Neural cell (in vitro differentiated cells): ENCODE results near the gene ATP2B1. TPM values are rescaled to one million over a fixed set of nuclear protein-coding genes. Genes with fewer than 3 reads are reported as not detected.

Experiments used
- H2AFZ ChIP-seq: fragments of 200-600, 300-800 bp; sonication (generic), shearing (Covaris generic); 2 replicates; pipeline ENCODE4 v1.6.0; 2014; ENCODE audit warnings: low read depth, mild to moderate bottlenecking, antibody characterized with exemption, low read length, moderate library complexity
- H3F3A ChIP-seq: fragments of 200-600 bp; shearing (Covaris generic); 2 replicates; pipeline ENCODE4 v1.6.1; 2016; ENCODE audit warnings: mild to moderate bottlenecking, moderate library complexity, mixed read lengths, antibody characterized with exemption, low read length; ENCODE audit not compliant: insufficient read depth, poor library complexity, severe bottlenecking
- H3K27ac ChIP-seq: fragments of 200-600, 300-800 bp; sonication (generic), shearing (Covaris generic); 2 replicates; pipeline ENCODE4 v1.5.1; 2014; ENCODE audit warnings: mild to moderate bottlenecking, low read length, moderate library complexity
- H3K27me3 ChIP-seq: fragments of 300-800, 200-600 bp; sonication (generic), shearing (Covaris generic); 2 replicates; pipeline ENCODE4 v1.6.0; 2014; ENCODE audit warnings: mild to moderate bottlenecking, low read depth, low read length, moderate library complexity; ENCODE audit not compliant: insufficient read depth
- H3K36me3 ChIP-seq: fragments of 300-800, 200-600 bp; sonication (generic), shearing (Covaris generic); 2 replicates; pipeline ENCODE4 v1.5.1; 2014; ENCODE audit warnings: mild to moderate bottlenecking, antibody characterized with exemption, low read length, moderate library complexity; ENCODE audit not compliant: insufficient read depth
- H3K4me2 ChIP-seq: fragments of 300-800, 200-600 bp; sonication (generic), shearing (Covaris generic); 2 replicates; pipeline ENCODE4 v1.6.0; 2014; ENCODE audit warnings: mild to moderate bottlenecking, low read length
- H3K4me3 ChIP-seq: fragments of 300-800, 200-600 bp; sonication (generic), shearing (Covaris generic); 2 replicates; pipeline ENCODE4 v1.5.1; 2014; ENCODE audit warnings: mild to moderate bottlenecking, low read length, moderate library complexity
- H3K79me2 ChIP-seq: fragments of 200-600 bp; shearing (Covaris generic); replicated peaks from 2 replicates; pipeline ENCODE4 v1.6.0; 2014; ENCODE audit warnings: mild to moderate bottlenecking, low read length, moderate library complexity; ENCODE audit not compliant: insufficient read depth
- H3K9ac ChIP-seq: fragments of 300-800, 200-600 bp; sonication (generic), shearing (Covaris generic); 2 replicates; pipeline ENCODE4 v1.6.1; 2016; ENCODE audit warnings: mild to moderate bottlenecking, low read length, mixed read lengths
- H3K9me2 ChIP-seq: fragments of 200-600 bp; shearing (Covaris generic); 2 replicates; pipeline ENCODE4 v1.6.1; 2016; ENCODE audit warnings: mild to moderate bottlenecking, low read length, mixed read lengths; ENCODE audit not compliant: insufficient read depth
- H3K9me3 ChIP-seq: fragments of 200-600, 300-800 bp; sonication (generic), shearing (Covaris generic); 2 replicates; pipeline ENCODE4 v1.6.1; 2016; ENCODE audit warnings: mild to moderate bottlenecking, mixed run types, low read length, moderate library complexity, mixed read lengths
- H4K20me1 ChIP-seq: fragments of 200-600 bp; shearing (Covaris generic); 2 replicates; pipeline ENCODE4 v1.6.1; 2016; ENCODE audit warnings: mild to moderate bottlenecking, mixed run types; ENCODE audit not compliant: insufficient read depth
- EP300 ChIP-seq: fragments of 450-650 bp; conservative IDR thresholded peaks from 2 replicates; pipeline ENCODE4 v1.6.1; 2014; ENCODE audit warnings: antibody characterized with exemption, mild to moderate bottlenecking, moderate library complexity; ENCODE audit not compliant: poor library complexity, severe bottlenecking
- EZH2 ChIP-seq: fragments of 200-600, 300-800 bp; shearing (Covaris generic), sonication (generic); IDR thresholded peaks from 2 replicates; pipeline ENCODE4 v1.6.1; 2014; ENCODE audit warnings: antibody characterized with exemption, low read length, borderline replicate concordance, mild to moderate bottlenecking; ENCODE audit not compliant: insufficient read depth, poor library complexity, severe bottlenecking
- MXI1 ChIP-seq: fragments of 450-650 bp; conservative IDR thresholded peaks from 2 replicates; pipeline ENCODE4 v1.6.1; 2014; ENCODE audit warnings: antibody characterized with exemption, mild to moderate bottlenecking; ENCODE audit not compliant: poor library complexity, severe bottlenecking
- POLR2AphosphoS5 ChIP-seq: IDR thresholded peaks from 2 replicates; pipeline ENCODE4 v1.6.1; 2012
- RAD21 ChIP-seq: fragments of 450-650 bp; conservative IDR thresholded peaks from 2 replicates; pipeline ENCODE4 v1.6.1; 2014; ENCODE audit warnings: antibody characterized with exemption, mild to moderate bottlenecking, moderate library complexity
- SMC3 ChIP-seq: fragments of 450-650 bp; conservative IDR thresholded peaks from 2 replicates; pipeline ENCODE4 v1.6.1; 2014; ENCODE audit warnings: antibody characterized with exemption, mild to moderate bottlenecking, moderate library complexity; ENCODE audit not compliant: poor library complexity
- TAF1 ChIP-seq: IDR thresholded peaks from 2 replicates; pipeline ENCODE4 v1.6.1; 2012; ENCODE audit warnings: low read depth
- polyA plus RNA-seq: library from polyadenylated mRNA; depleted of rRNA; stranded (reverse); fragments of >200 nt; gene quantifications from 2 replicates; pipeline ENCODE4 v1.2.3, GENCODE V29; 2014
- TF ChIP-seq, protein P1 (sequence below): IDR thresholded peaks from 2 replicates; pipeline ENCODE4 v1.6.1; 2012; ENCODE audit warnings: borderline replicate concordance
- TF ChIP-seq, protein P2 (sequence below): fragments of 450-650 bp; IDR thresholded peaks from 2 replicates; pipeline ENCODE4 v1.5.1; 2014; ENCODE audit warnings: antibody characterized with exemption, mild to moderate bottlenecking, moderate library complexity; ENCODE audit not compliant: poor library complexity, severe bottlenecking

The ATP2B1 gene
- polyA plus RNA-seq, 1 donor from 2014 or later = 139 TPM

DNA sequence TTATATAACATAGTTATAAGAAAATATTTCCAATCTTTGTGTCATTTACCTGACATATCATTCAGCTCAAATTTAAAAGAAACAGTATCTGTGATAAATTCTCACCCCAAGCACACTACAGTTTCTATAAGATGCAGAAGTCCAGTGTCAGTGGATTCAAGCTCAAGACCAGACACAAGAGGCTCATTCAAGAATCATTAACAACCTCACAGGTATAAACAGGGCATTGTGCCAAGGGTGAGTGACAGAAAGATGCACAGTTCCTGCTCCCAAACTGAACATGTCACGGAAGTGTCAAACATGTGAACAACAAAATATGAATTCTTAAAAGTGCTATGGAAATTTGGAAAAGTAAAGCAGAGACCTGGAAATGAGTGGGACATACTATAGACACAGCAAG, 12.8 kb downstream of the ATP2B1 start:
- H3K9ac ChIP-seq = no peak overlapping the region
- H3K9me3 ChIP-seq = no peaks in the 10 kb centered on the region
- H3K36me3 ChIP-seq = no peaks in the 10 kb centered on the region
- no peak overlapping the region for H3K4me2 ChIP-seq
- H3F3A ChIP-seq = no peaks in the 10 kb centered on the region
- H4K20me1 ChIP-seq = no peaks in the 10 kb centered on the region
- no peaks in the 10 kb centered on the region for H3K27me3 ChIP-seq
- H3K4me3 ChIP-seq = no peak overlapping the region
- no peak for TF ChIP-seq SMC3
- no peak for TF ChIP-seq POLR2AphosphoS5
- TF ChIP-seq RAD21 = no peak
- TF ChIP-seq EP300 = no peak
- TF ChIP-seq, protein P1, sequence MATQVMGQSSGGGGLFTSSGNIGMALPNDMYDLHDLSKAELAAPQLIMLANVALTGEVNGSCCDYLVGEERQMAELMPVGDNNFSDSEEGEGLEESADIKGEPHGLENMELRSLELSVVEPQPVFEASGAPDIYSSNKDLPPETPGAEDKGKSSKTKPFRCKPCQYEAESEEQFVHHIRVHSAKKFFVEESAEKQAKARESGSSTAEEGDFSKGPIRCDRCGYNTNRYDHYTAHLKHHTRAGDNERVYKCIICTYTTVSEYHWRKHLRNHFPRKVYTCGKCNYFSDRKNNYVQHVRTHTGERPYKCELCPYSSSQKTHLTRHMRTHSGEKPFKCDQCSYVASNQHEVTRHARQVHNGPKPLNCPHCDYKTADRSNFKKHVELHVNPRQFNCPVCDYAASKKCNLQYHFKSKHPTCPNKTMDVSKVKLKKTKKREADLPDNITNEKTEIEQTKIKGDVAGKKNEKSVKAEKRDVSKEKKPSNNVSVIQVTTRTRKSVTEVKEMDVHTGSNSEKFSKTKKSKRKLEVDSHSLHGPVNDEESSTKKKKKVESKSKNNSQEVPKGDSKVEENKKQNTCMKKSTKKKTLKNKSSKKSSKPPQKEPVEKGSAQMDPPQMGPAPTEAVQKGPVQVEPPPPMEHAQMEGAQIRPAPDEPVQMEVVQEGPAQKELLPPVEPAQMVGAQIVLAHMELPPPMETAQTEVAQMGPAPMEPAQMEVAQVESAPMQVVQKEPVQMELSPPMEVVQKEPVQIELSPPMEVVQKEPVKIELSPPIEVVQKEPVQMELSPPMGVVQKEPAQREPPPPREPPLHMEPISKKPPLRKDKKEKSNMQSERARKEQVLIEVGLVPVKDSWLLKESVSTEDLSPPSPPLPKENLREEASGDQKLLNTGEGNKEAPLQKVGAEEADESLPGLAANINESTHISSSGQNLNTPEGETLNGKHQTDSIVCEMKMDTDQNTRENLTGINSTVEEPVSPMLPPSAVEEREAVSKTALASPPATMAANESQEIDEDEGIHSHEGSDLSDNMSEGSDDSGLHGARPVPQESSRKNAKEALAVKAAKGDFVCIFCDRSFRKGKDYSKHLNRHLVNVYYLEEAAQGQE = no peak
- TF ChIP-seq, protein P2, sequence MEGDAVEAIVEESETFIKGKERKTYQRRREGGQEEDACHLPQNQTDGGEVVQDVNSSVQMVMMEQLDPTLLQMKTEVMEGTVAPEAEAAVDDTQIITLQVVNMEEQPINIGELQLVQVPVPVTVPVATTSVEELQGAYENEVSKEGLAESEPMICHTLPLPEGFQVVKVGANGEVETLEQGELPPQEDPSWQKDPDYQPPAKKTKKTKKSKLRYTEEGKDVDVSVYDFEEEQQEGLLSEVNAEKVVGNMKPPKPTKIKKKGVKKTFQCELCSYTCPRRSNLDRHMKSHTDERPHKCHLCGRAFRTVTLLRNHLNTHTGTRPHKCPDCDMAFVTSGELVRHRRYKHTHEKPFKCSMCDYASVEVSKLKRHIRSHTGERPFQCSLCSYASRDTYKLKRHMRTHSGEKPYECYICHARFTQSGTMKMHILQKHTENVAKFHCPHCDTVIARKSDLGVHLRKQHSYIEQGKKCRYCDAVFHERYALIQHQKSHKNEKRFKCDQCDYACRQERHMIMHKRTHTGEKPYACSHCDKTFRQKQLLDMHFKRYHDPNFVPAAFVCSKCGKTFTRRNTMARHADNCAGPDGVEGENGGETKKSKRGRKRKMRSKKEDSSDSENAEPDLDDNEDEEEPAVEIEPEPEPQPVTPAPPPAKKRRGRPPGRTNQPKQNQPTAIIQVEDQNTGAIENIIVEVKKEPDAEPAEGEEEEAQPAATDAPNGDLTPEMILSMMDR = no peak
- no peak for TF ChIP-seq MXI1
- no peak for TF ChIP-seq EZH2
- TF ChIP-seq TAF1 = no peak
- no peak overlapping the region for H2AFZ ChIP-seq
- peaks cover 58% of the 10 kb centered on the region for H3K79me2 ChIP-seq
- H3K9me2 ChIP-seq = no peaks in the 10 kb centered on the region
- no peak overlapping the region for H3K27ac ChIP-seq

DNA sequence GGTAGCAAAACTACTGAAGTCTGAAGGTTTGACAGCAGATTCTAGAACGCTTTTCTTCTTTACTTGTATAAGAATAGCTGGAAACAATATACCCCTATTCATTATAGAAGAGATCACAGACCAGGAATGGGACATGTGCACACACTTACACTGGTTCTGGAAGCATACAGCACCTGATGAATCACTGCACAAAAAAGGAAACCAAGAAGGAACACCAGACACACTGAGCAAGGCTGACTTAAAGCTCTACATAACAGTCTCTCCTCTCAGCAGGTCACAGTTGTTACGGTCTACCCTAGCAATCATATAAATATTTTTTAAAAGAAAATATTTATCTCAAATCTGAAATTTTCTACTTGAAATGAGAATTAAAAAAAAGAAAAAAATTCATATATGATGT, 13.5 kb downstream of the ATP2B1 start:
- H3K27ac ChIP-seq = no peak overlapping the region
- H2AFZ ChIP-seq = no peak overlapping the region
- no peak overlapping the region for H3K4me3 ChIP-seq
- H3K4me2 ChIP-seq = no peak overlapping the region
- no peaks in the 10 kb centered on the region for H4K20me1 ChIP-seq
- H3K9me3 ChIP-seq = no peaks in the 10 kb centered on the region
- no peaks in the 10 kb centered on the region for H3K27me3 ChIP-seq
- no peaks in the 10 kb centered on the region for H3F3A ChIP-seq
- peaks cover 51% of the 10 kb centered on the region for H3K79me2 ChIP-seq
- TF ChIP-seq TAF1 (no peak), MXI1 (no peak), RAD21 (no peak), EP300 (no peak), POLR2AphosphoS5 (no peak), EZH2 (no peak), SMC3 (no peak)
- TF ChIP-seq, protein P2 = no peak
- TF ChIP-seq, protein P1 = no peak
- no peaks in the 10 kb centered on the region for H3K36me3 ChIP-seq
- H3K9me2 ChIP-seq = no peaks in the 10 kb centered on the region
- H3K9ac ChIP-seq = no peak overlapping the region
